HG02840 (cell line): ENCODE data around the gene CD1E.
"Not testable (repeated sequence)": the region's sequence is repeated elsewhere in the genome, so short reads cannot be mapped to it uniquely, and the experiment has no call there.

Experiments used
- ATAC-seq: cut with Tn5 transposase; IDR thresholded peaks from one replicate; pipeline ENCODE4 v1.9.1; 2021; ENCODE audit warnings: mild to moderate bottlenecking, moderate library complexity, moderate number of reproducible peaks; ENCODE audit not compliant: unreplicated experiment, low FRiP score

CD1E gene

DNA sequence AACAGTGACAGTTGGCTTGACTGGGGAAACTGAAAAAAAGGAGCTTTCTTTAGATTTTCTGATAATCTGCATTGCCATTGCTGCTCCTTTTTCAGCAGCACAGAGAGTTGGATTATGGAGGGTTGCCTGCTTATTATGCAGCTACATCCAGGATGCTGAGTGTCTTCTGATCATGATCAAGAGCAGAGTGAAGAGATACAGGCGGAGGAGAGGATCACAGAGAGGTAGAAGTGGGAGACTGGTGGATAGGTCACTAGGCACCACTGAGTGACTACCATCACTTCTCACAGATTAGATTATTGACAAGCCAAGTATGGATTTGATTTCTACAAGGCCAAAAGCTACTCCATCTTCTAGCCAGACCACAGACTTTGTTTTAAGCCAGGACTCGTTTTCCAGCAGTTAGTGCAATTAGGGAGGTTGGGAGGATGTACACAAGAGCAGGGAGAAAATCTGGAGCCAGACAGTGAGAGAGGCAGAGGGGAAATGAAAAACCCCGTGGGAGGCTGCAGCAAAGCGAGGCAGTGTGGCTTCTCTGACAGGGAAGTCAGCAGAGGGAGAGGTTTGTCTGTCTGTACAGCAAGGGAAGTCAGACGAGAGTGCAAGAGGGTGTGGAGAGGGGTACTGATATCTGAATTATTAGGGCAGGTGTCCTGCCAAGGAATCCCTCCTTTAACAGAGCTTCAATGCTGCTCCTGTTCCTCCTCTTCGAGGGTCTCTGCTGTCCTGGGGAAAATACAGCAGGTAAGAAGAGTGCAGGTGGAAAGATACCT lies at the start of gene CD1E:
TSS of gene CD1E (plus strand) at position 592 of the 773 bp plus-strand sequence. CDS start at position 687, 95 bp downstream.
- ATAC-seq = no peak

DNA sequence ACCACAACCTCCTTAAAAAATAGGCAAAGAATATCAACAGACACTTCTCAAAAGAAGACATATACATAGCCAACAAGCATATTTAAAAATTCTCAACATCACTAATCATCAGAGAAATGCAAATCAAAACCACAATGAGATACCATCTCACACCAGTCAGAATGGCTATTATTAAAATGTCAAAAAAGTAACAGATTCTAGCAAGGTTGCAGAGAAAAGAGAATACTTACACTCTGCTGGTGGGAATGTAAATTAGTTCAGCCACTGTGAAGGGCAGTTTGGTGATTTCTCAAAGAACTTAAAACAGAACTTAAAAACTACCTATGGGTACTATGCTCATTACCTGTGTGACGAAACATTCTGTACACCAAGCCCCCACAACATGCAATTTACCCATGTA lies 43.1 kb upstream of the CD1E start:
- ATAC-seq = no peak

DNA sequence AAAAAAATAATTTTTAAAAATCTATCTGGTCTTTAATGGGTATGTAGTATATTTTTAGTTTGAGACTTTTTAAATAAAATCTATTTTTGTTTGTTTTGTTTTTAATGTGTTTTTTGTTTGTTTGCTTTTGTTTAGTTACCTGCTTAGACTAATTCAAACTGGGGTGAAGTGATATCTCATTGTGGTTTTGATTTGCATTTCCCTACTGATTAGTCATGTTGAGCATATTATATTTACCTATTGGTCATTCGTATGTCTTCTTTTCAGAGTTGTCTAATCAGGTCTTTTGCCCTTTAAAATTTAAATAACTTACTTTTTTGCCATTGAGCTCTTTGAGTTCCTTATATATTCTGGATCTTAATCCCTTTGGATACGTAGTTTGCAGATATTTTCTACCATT lies 42.6 kb upstream of the CD1E start:
- ATAC-seq = no peak

DNA sequence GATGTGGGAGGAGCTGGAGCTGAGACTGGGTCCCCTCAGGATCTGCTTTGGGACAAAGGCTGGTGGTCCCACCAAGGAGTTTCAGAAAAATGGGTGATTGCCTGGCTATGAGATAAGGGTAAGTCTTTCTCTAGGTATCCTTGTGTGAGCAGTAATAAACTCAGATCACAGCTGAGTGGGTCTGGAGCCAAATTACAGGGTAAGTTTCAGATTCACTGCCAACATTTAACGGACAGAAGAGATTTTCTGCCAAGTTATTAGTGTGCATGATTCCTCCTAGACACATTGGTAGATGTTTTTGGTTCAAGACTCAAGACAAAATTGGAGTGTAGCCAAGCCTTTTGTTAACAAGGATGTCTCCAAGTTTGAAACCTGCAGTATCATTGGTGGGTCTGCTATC lies 29.8 kb upstream of the CD1E start:
- ATAC-seq = no peak

DNA sequence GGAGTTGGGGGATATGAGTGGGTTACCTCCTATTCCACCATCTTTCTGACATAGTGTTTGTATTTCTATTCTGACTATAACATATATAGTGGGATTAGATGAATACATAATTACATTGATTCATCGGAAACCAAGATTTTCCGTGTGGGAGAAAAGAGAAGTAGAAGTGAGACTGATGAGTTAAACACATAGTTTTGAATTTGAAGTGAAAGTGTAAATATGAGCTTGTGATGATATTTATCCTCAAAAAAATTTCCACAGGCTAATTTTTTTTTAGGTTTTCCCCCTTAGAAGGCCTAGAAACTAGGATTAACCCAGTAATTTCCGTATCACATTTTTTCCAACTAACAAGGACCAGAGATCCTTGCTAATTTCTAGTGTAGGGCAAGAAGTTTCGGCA lies 29.3 kb upstream of the CD1E start:
- no peak for ATAC-seq

DNA sequence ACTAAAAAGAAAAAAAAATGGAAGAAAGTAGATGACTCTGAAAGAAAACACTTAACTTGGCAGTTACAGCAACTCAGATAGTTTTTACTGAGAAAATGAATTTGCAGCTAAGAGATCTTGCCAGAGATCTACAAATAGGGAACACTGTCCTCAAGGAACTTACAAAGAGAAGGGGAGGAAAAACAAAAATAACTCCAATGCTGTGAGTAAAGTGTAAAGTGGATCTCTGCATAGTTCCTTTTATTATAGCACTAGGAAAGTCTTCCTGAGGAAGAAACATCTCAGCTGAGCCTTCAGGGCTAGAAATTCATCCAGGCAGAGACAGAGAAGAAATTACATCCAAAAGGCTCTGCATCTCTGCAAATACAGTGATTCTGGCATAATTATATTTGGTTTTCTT lies 26.2 kb upstream of the CD1E start:
- ATAC-seq = no peak

DNA sequence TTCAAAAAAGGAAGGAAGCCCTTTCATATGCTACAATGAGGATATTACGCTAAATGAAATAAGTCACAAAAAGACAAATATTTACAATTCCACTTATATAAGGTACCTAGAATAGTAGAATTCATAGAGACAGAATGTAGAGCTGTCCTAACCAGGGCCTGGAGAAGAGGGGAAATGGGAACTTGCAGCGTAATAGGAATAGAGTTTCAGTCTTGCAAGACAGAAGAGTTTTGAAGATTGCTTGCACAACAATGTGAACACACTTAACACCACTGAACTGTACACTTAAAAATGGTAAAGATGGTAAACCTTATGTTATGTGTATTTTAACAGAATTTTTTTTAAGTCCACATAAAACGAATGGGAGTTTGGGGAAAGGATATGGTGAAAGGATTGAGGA lies 25.3 kb upstream of the CD1E start:
- ATAC-seq = no peak

DNA sequence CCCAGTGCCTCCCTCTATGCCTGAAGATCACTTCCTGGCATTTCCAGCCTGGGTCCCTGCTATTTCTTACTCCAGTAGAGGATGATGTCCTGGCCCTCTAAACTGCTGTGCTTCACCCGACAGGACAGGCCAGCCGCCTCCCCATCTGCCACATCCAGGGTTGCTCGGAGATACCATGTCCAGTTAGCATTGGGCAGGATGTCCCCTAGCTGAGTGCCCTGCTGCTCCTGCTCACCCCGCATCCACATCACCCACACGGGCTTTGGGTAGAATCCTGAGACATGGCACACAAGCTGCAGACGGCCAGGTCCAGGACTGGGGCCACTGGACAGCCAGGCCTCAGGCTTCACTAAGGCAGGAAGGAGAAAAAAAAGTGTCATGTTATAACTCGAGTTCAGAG lies 24.4 kb upstream of the CD1E start:
- no peak for ATAC-seq

DNA sequence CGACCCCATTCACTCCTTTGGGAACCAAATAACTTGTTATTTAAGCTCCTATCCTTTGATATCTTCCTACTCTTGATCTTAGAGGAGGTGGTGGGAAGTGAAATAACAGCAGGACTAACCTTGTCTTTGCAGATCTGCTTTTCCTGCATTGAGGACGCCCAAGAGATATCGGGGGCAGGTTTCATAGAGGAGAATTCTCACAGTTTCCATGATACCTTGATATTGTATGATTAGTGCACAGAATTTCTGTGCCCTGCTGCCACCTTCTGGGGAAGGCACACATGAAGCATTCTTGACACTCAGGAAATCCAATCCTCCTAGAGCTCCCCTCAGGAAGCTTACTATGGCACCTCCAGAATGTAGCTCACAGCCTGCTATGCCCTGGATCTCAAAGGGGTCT lies 24.0 kb upstream of the CD1E start:
- no peak for ATAC-seq

DNA sequence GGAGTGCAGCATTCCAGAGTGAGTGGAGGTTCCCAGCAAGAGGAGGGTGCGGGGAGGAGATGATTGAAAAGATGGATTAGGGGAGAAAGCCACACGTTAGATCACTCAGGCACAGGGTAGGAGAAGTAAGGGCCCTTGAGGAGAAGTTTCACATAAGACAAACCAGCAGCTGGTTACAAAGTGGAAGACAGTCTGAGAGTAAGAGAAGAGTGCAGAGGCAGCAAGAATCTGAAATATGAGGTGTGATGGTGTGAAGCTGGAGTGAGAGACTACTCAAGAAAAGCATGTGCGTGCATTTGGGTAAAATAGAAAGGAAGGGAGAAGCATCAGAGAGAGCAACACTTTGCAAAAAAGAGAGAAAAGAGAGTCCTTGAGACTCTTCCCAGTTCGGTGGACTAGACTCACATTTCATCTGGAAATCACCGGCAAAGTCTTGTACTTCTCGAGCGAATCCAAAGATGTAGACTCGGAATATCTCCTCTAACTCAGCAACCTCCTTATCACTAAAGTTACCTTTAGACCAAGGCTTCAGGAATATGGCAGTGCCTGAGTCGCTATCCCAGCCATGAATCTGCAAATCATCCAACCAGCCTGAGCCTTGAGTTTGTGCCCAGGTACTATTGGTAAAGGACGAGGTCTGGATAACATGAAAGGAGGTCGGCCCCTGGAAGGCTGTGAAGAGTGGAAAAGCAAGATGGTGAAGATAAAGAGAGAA lies 23.1 kb upstream of the CD1E start:
- ATAC-seq = no peak

DNA sequence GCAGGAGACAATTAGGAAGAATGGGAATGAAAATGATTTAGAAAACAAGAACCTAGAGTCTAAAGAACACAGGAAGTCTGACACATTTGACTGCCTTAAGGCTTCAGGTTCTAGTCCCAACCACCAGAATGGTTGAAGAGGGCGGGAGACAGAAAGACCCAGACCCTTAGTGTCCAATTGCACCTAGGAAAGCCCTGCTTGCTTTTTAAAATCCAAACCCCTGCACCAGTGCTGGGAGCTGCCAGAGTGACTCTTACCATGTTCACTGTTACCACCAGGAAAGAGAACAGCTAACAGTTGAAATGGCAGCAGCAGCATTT lies 22.6 kb upstream of the CD1E start:
- no peak for ATAC-seq

DNA sequence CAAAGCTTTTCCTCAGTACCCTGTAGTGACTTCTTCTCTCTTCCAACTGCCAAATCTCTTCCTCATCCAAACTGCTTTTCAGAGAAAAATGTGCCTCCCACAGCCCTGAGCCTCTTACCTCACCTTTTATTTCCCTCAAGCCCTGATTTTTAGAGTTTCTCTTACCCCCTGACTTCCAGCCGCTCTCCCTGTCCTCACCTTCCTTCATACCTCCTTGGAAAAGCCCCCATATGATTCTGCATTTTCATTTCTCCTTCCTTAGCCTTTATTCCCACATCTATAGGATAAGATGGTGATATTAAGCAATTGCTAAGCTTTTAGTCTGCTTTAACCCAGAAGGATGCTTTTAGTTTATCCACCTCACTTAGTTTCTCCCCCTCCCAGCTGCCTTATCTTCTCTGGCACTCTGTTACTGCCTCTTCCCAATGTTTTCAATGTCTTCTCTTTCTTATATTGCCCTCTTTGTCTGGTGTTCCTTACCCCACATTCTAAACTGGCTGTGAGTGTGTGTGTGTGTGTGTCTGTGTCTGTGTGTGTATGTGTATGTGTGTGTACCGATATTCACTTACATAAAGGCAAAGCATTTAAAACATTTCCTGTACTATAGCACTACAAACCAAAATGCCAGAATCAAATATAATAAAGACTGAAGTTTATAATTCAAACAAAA lies 22.1 kb upstream of the CD1E start, which contains the start of gene CD1B:
TSS of gene CD1B (minus strand) at position 51 of the 670 bp plus-strand sequence. CDS start 108 bp downstream, outside the sequence.
- no peak for ATAC-seq

DNA sequence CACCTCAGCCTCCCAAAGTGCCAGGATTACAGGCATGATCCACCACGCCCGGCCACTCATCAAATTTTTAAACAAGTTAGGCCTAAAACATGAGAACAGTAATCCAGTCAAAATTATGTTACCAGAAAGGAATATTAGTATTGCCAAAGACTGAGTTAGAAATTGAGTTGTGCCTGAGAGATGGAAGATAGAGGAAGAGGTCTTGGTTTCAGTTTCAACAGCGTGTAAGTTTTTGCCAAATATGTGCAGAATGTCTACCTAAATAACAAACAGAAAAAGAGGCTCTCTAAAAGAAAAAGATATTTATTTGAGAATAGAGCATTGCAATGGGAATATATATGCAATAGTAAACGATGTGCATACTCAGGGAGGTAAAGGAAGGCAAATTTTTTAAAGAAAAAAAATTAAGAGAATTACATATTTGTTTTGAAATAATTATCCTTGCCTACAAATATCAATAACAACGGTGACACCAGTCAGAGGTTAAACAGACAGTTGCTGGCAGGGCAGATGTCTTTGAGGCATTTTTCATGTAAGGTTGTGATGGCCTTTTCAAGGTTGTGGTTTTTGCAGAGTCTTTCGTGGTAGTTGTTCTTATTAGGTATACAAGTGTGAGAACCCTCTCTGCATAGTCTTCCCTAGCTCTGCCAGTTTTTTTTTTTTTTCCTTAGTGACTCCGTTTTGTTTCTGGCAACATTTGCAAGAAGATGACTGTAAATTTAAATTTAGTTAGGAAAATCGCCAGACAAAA lies 20.1 kb upstream of the CD1E start:
- no peak for ATAC-seq

DNA sequence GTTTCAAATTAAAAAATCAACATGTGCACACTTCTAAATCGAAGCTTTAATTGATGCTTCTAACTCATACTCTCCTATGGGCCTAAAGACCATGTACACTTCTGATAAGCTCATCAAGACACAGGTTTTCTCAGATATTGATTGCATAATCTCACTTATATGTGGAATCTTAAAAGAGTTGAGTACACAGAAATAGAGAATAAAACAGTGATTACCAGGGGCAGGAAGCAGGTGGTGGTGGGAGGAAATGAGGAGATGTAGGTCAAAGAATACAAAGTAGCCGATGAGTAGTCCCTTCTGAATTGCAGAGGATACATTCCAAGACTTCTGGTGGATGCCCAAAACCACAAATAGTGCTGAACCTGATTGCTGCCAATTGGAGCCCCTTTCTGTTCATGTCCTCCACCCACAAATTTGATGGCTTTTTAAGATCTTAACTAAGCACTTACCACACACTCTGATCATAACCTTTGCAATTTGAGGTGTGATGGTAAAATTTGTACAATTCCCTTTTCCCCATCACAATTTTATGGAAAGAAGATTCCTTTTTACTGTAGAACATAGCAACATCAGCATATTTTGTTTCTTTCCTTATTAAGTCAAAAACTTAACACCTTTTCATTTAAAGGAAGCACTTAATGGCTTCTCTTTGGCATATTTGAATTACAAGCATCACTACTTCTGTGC lies 19.0 kb upstream of the CD1E start:
- no peak for ATAC-seq

DNA sequence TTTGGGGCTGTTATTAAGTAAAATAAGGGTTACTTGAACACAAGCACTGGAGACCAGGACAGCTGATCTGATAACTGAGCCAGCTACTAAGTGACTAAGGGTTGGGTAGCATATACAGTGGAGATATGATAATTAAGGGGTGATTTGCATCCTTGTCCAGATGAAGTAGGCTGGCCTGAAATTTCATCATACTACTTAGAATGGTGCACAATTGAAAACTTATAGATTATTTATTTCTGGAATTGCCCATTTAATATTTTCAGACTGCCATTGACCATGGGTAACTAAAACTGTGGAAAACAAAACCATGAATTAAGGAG lies 18.5 kb upstream of the CD1E start:
- no peak for ATAC-seq

DNA sequence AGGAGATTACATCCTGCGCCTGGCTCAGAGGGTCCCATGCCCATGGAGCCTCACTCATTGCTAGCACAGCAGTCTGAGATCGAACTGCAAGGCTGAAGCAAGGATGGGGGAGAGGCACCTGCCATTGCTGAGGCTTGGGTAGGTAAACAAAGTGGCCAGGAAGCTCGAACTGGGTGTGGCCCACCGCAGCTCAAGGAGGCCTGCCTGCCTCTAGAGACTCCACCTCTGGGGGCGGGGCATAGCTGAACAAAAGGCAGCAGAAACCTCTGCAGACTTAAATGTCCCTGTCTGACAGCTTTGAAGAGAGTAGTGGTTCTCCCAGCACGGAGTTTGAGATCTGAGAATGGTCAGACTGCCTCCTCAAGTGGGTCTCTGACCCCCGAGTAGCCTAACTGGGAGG lies 17.3 kb upstream of the CD1E start:
- not testable (repeated sequence) for ATAC-seq

DNA sequence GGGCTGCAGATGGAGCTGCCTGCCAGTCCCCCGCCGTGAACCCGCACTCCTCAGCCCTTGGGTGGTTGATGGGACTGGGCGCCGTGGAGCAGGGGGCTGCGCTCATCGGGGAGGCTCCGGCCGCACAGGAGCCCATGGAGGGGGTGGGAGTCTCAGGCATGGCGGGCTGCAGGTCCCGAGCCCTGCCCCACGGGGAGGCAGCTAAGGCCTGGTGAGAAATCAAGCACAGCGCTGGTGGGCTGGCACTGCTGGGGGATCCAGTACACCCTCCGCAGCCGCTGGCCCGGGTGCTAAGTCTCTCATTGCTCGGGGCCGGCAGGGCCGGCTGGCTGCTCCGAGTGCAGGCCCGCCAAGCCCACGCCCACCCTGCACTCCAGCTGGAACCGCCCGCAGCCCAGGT lies 4.7 kb upstream of the CD1E start:
- not testable (repeated sequence) for ATAC-seq

DNA sequence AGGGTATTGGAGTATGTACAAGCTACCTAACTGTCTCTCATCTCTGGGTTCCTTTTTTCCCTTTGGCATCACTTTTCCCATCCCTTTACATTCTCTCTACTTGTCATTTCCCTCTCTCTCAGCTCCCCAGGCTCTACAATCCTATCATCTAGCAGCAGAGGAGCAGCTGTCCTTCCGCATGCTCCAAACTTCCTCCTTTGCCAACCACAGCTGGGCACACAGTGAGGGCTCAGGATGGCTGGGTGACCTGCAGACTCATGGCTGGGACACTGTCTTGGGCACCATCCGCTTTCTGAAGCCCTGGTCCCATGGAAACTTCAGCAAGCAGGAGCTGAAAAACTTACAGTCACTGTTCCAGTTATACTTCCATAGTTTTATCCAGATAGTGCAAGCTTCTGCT lies 561 bp downstream of the CD1E start:
- ATAC-seq = no peak

DNA sequence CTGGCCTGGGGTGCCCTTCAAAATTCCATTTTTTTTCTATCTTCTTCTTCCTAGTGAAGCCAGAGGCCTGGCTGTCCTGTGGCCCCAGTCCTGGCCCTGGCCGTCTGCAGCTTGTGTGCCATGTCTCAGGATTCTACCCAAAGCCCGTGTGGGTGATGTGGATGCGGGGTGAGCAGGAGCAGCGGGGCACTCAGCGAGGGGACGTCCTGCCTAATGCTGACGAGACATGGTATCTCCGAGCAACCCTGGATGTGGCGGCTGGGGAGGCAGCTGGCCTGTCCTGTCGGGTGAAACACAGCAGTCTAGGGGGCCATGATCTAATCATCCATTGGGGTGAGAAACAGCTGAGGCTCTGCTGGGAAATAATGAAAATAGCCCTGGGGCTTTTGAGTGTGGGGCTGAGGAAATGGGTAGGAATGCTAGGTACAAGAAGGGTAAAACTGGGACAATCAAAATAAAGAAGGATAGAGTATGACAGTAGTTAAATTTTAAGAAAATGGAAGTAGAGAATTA lies 2.1 kb downstream of the CD1E start:
- ATAC-seq = no peak

DNA sequence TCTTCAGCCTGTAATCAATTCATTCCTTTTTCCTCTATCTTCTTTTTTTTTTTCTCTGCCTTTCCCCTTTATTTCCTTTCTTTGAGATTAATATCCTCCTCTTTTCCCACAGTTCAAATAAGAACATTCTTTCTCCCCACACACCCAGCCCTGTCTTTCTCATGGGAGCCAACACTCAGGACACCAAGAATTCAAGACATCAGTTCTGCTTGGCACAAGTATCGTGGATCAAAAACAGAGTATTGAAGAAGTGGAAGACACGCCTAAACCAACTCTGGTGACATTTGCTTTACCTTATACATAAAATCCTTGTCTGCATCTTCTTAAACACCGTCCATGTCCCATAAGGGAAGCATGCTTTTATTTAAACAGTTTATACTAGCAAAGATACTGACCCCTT lies 2.9 kb downstream of the CD1E start:
- ATAC-seq = no peak
